Measurements from ENCODE around the gene CCL20. TPM values are rescaled to one million over a fixed set of nuclear protein-coding genes. Genes with fewer than 3 reads are reported as not detected.

The CCL20 gene
- total RNA-seq, 1 experiment from 2014 or later, result not detected

DNA sequence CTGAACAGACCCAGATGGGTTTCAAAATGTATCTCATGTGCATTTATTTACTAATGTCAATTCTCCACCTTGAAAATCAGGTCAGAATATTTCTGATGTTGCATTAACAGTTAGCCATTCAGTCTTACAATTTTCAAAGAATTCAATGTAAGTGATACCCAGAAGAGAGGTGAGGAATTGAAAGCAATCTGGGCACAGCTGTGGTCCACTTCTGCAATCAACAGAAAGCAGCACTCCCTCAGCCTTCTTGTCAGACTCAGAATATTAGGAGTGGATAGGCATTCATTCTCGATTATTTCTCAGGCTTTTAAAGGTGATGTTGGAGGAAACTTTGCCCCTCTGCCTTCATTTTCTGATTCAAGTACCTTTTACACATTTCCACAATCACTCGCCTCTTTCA lies 15.7 kb downstream of the CCL20 start:
- Mint-ChIP-seq H3K4me1 (no peaks in the 10 kb centered on the region; the same call in 1 of the 2 replicates), H3K36me3 (no peaks in the 10 kb centered on the region), H3K27me3 (ENCODE audit: low read depth) (no peaks in the 10 kb centered on the region), H3K27ac (no peak overlapping the region), H3K9me3 (no peaks in the 10 kb centered on the region), H3K4me3 (no peak overlapping the region)
- ChIA-PET CTCF (no interaction called here), POLR2A (no interaction called here)
- ATAC-seq, result no peak
- TF ChIP-seq HMGXB4 (CRISPR knock-in tag; IDR thresholded peaks at IDR 0.05) (no peak), PREB (CRISPR knock-in tag; IDR thresholded peaks at IDR 0.05; ENCODE audit: borderline replicate concordance) (no peak), TP53 (CRISPR knock-in tag; IDR thresholded peaks at IDR 0.05) (no peak)
- no peak for DNase-seq (ENCODE audit: low spot score)

DNA sequence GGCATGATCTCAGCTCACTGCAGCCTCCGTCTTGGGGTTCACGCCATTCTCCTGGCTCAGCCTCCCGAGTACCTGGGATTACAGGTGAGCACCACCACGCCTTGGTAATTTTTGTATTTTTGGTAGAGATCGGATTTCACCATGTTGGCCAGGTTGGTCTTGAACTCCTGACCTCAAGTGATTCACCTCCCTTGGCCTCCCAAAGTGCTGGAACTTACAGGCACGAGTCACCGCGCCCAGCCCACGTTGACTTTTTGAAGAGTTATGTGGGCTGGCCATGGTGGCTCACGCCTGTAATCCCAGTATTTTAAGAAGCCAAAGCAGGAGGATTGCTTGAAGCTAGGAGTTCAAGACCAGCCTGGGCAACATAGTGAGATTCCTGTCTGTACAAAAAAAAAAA lies 20.8 kb downstream of the CCL20 start:
- H3K27me3 Mint-ChIP-seq (ENCODE audit: low read depth), result peaks cover 3% of the 10 kb centered on the region; the same call in 1 of the 2 replicates
- ChIA-PET POLR2A (no interaction called here), CTCF (no interaction called here)
- peaks cover 2% of the 10 kb centered on the region for H3K4me1 Mint-ChIP-seq
- peaks cover 22% of the 10 kb centered on the region for H3K9me3 Mint-ChIP-seq
- ATAC-seq (no peak), DNase-seq (ENCODE audit: low spot score) (no peak)
- H3K4me3 Mint-ChIP-seq, result no peak overlapping the region
- peaks cover 8% of the 10 kb centered on the region; the same call in 1 of the 2 replicates for H3K36me3 Mint-ChIP-seq
- no peak overlapping the region for H3K27ac Mint-ChIP-seq
- no peak for TF ChIP-seq ATF2 (CRISPR knock-in tag; IDR thresholded peaks at IDR 0.05; ENCODE audit: borderline replicate concordance, low read depth)
- TF ChIP-seq NFYB (CRISPR knock-in tag; conservative IDR thresholded peaks at IDR 0.05; ENCODE audit: low read depth), result no peak
- TF ChIP-seq RELA (CRISPR knock-in tag; IDR thresholded peaks at IDR 0.05; ENCODE audit: borderline replicate concordance), result no peak
- no peak for TF ChIP-seq RORB (CRISPR knock-in tag; IDR thresholded peaks at IDR 0.05)
- TF ChIP-seq ATF3 (CRISPR knock-in tag; conservative IDR thresholded peaks at IDR 0.05), result no peak
- no peak for TF ChIP-seq ZNF121 (CRISPR knock-in tag; IDR thresholded peaks at IDR 0.05)
- no peak for TF ChIP-seq ZNF232 (CRISPR knock-in tag; IDR thresholded peaks at IDR 0.05)

GRCh38 chr2:227834916-227835650 lies 21.4 kb downstream of the CCL20 start:
- Mint-ChIP-seq H3K27ac (no peak overlapping the region), H3K36me3 (peaks cover 8% of the 10 kb centered on the region; the same call in 1 of the 2 replicates), H3K9me3 (peaks cover 22% of the 10 kb centered on the region), H3K4me3 (no peak overlapping the region), H3K4me1 (peaks cover 6% of the 10 kb centered on the region), H3K27me3 (ENCODE audit: low read depth) (peaks cover 3% of the 10 kb centered on the region; the same call in 1 of the 2 replicates)
- ChIA-PET CTCF (interaction anchor here (1.0 kb wide), 2 partner anchors 15 to 27 kb away, joined by 3 read pairs; no protein-coding TSS in a partner anchor), POLR2A (no interaction called here)
- DNase-seq (ENCODE audit: low spot score) (no peak), ATAC-seq (no peak)
- TF ChIP-seq JAZF1 (CRISPR knock-in tag; IDR thresholded peaks at IDR 0.05) (no peak), CREB1 (CRISPR knock-in tag; IDR thresholded peaks at IDR 0.05) (no peak), ZNF416 (CRISPR knock-in tag; IDR thresholded peaks at IDR 0.05) (no peak), HMGXB4 (CRISPR knock-in tag; IDR thresholded peaks at IDR 0.05) (no peak), EMX1 (CRISPR knock-in tag; IDR thresholded peaks at IDR 0.05) (no peak), ATF1 (CRISPR knock-in tag; IDR thresholded peaks at IDR 0.05) (no peak), TP53 (CRISPR knock-in tag; IDR thresholded peaks at IDR 0.05) (no peak), ZNF317 (CRISPR knock-in tag; IDR thresholded peaks at IDR 0.05; ENCODE audit: borderline replicate concordance, low read depth) (no peak), ZNF671 (CRISPR knock-in tag; IDR thresholded peaks at IDR 0.05) (no peak), ZSCAN18 (CRISPR knock-in tag; IDR thresholded peaks at IDR 0.05) (no peak), MLX (CRISPR knock-in tag; IDR thresholded peaks at IDR 0.05) (no peak), NR1H2 (CRISPR knock-in tag; IDR thresholded peaks at IDR 0.05) (no peak)
- TF ChIP-seq, protein P1, sequence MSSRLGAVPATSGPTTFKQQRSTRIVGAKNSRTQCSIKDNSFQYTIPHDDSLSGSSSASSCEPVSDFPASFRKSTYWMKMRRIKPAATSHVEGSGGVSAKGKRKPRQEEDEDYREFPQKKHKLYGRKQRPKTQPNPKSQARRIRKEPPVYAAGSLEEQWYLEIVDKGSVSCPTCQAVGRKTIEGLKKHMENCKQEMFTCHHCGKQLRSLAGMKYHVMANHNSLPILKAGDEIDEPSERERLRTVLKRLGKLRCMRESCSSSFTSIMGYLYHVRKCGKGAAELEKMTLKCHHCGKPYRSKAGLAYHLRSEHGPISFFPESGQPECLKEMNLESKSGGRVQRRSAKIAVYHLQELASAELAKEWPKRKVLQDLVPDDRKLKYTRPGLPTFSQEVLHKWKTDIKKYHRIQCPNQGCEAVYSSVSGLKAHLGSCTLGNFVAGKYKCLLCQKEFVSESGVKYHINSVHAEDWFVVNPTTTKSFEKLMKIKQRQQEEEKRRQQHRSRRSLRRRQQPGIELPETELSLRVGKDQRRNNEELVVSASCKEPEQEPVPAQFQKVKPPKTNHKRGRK (CRISPR knock-in tag; IDR thresholded peaks at IDR 0.05; ENCODE audit: borderline replicate concordance), result no peak

All from WTC11 (cell line).